COLO668 (cell line): Measurements from ENCODE around the gene IFT25.
A peak's percentile ranks its signal among the peaks of the same experiment; 100 is the strongest.
"Not testable (repeated sequence)": the region's sequence is repeated elsewhere in the genome, so short reads cannot be mapped to it uniquely, and the experiment has no call there.

ENCODE experiments used
- DNase-seq: peaks from one replicate; lab custom pipeline; 2025; ENCODE audit not compliant: unreplicated experiment; lab: John Stamatoyannopoulos, UW

IFT25 gene

GRCh38 chr1:53889304-53890298, 55.9 kb downstream of the IFT25 start, which contains the start of gene YIPF1:
YIPF1 (minus strand) TSS chr1:53889797; CDS start chr1:53888937, 860 bp downstream.
- DNase-seq: peak; percentile 96

- DNase-seq: no peak
Measured at GRCh38 chr1:53888681-53889080, 56.8 kb downstream of the IFT25 start.

- not testable (repeated sequence) for DNase-seq
Measured at GRCh38 chr1:53883600-53883999, 61.9 kb downstream of the IFT25 start.

GRCh38 chr1:53881853-53882252, 63.6 kb downstream of the IFT25 start:
- not testable (repeated sequence) for DNase-seq

GRCh38 chr1:53878492-53879105, 66.9 kb downstream of the IFT25 start:
- no peak for DNase-seq

GRCh38 chr1:53875150-53875549, 70.3 kb downstream of the IFT25 start:
- DNase-seq: not testable (repeated sequence)

- DNase-seq: no peak
Measured at GRCh38 chr1:53871773-53872484, 73.6 kb downstream of the IFT25 start.
